GM19452 (cell line): ENCODE measurements around the gene KIF1B.
A peak's percentile ranks its signal among the peaks of the same experiment; 100 is the strongest.

Experiments
- ATAC-seq: cut with Tn5 transposase; IDR thresholded peaks from one replicate; pipeline ENCODE4 v1.9.1; 2021; ENCODE audit not compliant: unreplicated experiment

The KIF1B gene, protein sequence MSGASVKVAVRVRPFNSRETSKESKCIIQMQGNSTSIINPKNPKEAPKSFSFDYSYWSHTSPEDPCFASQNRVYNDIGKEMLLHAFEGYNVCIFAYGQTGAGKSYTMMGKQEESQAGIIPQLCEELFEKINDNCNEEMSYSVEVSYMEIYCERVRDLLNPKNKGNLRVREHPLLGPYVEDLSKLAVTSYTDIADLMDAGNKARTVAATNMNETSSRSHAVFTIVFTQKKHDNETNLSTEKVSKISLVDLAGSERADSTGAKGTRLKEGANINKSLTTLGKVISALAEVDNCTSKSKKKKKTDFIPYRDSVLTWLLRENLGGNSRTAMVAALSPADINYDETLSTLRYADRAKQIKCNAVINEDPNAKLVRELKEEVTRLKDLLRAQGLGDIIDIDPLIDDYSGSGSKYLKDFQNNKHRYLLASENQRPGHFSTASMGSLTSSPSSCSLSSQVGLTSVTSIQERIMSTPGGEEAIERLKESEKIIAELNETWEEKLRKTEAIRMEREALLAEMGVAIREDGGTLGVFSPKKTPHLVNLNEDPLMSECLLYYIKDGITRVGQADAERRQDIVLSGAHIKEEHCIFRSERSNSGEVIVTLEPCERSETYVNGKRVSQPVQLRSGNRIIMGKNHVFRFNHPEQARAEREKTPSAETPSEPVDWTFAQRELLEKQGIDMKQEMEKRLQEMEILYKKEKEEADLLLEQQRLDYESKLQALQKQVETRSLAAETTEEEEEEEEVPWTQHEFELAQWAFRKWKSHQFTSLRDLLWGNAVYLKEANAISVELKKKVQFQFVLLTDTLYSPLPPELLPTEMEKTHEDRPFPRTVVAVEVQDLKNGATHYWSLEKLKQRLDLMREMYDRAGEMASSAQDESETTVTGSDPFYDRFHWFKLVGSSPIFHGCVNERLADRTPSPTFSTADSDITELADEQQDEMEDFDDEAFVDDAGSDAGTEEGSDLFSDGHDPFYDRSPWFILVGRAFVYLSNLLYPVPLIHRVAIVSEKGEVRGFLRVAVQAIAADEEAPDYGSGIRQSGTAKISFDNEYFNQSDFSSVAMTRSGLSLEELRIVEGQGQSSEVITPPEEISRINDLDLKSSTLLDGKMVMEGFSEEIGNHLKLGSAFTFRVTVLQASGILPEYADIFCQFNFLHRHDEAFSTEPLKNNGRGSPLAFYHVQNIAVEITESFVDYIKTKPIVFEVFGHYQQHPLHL (N-terminal part only)

DNA sequence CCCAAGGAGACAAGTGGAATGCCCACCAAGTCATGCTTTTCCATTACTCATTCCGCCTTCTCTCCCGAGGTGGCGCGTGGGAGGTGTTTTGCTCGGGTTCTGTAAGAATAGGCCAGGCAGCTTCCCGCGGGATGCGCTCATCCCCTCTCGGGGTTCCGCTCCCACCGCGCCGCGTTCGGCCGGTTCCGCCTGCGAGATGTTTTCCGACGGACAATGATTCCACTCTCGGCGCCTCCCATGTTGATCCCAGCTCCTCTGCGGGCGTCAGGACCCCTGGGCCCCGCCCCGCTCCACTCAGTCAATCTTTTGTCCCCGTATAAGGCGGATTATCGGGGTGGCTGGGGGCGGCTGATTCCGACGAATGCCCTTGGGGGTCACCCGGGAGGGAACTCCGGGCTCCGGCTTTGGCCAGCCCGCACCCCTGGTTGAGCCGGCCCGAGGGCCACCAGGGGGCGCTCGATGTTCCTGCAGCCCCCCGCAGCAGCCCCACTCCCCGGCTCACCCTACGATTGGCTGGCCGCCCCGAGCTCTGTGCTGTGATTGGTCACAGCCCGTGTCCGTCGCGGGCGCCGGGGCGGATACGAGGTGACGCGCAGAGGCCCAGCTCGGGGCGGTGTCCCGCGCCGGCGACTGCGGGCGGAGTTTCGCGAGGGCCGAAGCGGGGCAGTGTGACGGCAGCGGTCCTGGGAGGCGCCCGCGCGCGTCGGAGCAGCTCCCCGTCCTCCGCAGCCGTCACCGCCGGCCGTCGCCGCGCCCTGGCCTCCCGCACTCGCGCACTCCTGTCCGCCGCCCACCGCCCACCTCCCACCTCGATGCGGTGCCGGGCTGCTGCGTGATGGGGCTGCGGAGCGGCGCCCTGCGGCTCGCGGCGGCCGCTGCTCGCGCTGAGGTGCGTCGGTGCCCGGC lies at the start of gene KIF1B:
KIF1B (plus strand) TSS at position 666 of the 906 bp plus-strand sequence. CDS start 21,759 bp downstream, outside the sequence.
- ATAC-seq = peak; percentile 94

DNA sequence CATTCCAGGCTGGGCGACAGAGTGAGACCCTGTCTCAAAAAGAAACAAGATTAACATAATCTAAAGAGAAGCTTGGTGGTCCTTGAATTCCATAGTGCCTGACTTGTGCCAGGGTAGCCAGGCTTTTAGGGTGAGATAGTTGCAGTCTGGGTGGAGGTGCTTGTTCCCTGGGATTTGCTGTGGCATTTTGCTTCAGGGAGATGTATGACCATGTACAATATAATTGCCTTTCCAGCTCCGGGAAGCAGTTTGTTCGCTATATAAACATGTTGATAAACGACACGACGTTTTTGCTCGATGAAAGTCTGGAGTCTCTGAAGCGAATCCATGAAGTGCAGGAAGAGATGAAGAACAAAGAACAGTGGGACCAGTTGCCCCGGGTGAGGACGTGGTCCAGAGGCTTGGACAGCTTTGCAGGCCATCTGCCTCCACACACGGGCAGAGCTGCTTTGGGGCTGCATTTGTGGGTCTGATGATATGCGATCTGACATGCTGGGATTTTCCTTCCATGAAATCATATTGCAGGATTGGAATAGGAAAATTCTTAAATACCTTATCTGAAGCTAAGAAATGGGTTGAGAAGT lies 49.4 kb upstream of the KIF1B start:
- no peak for ATAC-seq

DNA sequence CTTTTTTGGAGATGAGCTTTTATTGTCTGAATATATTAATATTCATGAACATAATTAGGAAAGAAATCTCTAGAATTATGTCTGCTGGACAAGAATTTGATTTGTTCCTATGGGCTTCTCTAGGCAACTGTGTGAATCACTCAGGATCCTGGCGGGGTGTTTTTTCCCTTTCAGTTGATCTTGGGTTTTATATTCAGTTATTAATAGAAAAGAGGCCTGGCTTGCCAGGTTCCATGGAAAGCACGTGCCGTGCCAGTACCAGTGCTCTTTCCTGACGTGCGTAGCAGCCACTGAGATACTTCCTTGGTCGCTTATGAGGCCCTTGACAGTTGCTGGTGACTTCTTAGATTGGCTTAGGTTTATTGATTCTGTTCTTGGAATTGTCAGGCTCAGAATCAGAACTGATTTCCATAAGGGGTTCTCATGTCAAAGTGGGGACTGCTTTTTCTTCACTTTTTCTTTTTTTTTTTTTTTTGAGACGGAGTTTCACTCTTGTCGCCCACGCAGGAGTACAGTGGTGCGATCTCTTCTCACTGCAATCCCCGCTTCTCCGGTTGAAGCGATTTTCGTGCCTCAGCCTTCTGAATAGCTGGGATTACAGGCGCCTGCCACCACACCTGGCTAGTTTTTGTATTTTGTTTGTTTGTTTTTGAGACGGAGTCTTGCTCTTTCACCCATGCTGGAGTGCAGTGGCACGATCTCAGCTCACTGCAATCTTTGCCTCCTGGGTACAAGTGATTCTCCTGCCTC lies 48.7 kb upstream of the KIF1B start:
- ATAC-seq = no peak

DNA sequence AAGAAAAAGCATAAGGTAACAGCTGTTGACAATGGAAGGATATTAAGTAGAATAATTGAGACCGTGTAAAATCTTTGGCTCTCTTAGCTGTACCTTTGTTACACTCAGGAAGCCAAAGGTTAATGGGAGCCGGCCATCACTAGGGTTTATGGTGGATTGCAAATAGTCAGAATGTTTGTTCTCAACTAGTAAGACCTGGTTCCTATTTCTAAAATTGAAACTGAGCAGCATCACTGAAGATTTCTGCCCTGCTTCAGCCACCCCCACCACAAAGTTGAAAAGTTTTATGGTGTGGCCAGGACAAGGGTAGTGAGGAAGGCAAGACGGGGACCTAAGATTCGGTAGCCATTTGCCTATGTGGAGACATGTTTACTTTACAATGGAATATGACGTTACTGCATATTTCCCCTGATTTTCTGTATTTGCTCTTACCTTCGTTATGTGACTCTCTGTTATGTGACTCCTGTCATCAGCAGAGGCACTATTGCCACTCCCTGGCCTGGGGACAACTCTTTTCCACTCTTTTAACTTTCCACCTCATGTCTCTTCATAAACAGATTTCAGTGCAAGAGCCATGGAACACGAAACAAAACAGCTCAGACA lies 41.4 kb upstream of the KIF1B start:
- no peak for ATAC-seq

DNA sequence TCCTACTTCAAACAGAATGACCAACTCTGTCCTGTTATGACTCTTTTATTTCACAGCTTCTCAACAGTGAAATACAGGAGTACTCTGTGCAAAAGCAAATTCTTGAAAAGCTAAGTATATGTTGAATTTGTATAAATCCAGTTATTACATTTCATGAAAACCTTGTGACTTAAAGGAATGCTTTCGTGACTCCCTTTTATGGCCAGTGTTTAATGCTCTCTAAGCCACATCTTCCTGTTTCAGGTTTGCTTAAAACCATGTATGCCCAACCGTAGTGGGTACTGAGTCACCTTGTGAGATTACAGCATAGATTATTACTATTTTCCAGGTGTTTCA lies 40.2 kb upstream of the KIF1B start:
- peak; percentile 72 for ATAC-seq

DNA sequence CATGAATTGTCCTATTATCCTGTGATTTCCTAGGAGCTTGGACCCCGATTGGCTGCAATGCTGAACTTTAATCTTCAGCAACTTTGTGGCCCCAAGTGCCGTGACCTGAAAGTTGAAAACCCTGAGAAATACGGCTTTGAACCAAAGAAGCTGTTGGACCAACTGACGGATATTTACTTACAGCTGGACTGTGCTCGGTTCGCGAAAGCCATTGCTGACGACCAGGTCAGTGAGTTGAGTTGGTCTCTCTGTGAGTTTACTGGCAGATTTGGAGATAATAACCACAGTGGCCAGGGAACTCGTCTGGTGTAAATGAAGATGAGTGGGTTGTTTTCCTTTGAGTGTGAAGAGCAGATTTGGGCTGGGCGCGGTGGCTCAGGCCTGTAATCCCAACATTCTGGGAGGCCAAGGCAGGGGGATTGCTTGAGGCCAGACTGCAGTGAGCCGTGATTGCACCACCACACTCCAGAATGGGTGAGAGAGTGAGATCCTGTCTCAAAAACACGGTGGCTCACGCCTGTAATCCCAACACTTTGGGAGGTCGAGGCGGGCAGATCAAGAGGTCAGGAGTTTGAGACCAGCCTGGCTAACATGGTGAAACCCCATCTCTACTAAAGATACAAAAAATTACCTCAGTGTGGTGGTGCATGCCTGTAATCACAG lies 39.1 kb upstream of the KIF1B start:
- no peak for ATAC-seq

DNA sequence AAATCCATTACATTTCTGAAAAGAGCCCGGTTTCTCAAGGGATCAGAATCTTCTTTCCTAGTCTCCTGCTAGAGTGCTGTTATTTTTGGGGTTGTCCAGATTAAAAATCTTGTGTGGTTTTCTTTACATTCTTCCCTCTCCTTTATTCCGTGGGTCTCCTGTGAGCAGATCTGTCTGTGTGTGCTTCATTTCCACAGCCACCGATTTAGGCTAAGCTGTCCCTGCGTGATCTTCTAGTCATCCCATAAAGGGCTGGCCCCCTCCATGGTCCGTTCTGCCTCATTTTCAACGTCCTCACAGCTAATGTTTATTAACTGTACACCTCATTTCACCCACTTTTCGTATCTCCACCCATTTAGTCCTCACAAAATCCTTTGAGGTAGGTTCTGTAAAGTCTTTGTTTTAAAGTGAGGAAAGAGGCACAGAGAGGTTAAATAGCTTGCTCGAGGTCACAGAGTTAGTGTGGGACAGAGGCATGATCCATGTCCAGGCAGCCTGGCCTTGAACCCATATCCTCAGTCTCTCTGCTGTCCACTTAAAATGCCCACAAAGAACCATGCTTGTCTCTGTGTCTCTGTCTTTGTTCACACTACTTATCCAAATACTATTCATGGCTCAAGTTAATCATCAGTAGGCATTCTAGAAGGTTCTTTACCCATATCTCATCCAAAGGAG lies 38.2 kb upstream of the KIF1B start:
- ATAC-seq = no peak

DNA sequence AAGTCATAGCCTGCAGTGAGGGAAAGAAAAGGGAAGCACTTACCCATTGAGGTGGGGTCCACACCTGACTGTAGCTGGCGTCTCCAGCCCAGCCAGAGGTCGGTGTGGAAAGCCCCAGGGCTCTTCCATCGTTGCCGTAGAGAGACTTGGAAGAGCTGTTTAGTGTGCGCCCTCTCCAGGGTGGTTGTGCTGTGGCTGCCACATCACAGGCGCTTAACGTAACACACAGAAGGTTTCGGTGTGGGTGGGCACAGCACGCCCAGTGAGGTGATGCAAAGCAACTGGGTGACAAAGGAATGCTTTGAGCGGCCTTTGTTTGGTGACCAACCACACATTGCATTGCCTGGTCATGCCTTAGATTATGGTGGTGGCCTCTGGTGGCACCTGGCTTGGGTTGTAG lies 36.8 kb upstream of the KIF1B start:
- ATAC-seq = no peak

DNA sequence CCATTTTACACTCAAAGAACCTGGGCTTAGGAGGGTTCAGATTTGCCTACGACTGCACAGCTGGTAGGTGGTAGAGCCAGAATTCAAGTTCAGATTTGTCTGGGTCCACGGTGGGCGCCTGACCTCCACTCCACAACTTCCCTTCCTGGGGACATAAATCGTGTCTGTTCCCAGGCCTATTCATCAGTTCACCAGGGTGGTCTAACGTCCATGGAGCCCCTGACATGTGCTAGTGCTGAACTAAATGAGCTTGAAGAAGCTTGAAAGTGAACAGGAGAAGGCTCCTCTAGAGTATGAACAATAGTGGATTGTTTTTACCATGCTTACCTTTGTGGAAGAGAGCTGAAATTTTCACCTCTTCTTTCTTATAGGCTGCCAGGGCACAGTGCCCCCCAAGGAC lies 32.5 kb upstream of the KIF1B start:
- no peak for ATAC-seq

DNA sequence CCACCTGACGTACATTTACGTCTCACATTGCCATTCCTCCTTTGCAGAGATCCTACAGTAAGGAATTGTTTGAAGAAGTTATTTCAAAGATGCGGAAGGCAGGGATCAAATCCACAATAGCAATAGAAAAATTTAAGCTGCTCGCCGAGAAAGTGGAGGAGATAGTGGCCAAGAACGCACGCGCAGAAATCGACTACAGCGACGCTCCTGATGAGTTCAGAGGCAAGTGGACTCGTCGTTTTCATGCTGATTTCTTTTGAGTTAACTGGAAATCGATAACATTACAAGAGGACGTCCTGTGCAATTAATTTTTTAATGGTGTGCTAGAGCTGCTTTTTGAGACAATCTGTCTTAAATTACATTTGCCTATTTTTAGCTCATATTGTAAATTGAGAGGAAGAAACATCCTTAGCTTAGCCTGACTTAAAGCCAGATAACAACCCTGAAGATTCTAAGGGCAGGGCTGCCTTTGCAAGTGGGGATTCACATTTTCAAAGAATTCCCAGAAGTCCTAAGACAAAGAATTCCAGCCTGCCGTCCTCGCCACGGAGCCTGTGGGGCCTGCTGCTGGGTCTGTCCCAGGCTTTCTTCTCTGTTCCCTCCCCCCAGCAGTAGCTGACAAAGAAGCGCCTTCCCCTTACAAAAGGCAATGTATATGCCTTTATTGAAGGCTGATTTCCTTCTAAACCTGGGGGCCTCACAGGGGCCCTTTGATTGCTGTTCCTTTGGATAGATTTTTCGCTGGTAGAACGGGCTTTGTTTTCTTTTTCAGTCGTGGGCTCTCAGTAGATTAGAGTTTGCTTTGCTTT lies 31.6 kb upstream of the KIF1B start:
- no peak for ATAC-seq

DNA sequence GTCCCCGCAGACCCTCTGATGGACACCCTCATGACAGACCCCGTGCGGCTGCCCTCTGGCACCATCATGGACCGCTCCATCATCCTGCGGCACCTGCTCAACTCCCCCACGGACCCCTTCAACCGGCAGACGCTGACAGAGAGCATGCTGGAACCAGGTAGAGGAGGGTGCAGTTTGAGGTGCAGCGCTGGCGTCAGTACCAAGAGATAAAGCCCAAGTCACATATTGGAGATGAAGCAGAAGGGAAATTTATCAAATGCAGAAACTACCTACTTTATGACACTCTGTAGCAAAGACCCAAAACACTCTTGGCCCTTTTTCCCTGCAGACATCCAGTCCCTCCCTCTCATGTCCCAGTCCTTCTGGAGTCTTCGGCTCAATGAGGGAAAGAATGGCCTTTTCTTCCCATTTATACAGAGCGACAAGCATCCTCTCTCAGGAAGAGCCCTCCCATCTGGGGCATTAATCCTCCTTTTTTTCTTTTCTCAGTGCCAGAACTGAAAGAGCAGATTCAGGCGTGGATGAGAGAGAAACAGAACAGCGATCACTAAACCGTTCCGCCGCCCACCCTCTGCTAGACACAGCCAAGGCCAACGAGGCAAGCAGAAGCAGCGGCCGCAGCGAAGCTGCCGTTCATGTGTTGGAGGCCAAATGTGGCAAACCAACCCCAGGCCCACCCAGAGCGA lies 30.8 kb upstream of the KIF1B start:
- no peak for ATAC-seq

DNA sequence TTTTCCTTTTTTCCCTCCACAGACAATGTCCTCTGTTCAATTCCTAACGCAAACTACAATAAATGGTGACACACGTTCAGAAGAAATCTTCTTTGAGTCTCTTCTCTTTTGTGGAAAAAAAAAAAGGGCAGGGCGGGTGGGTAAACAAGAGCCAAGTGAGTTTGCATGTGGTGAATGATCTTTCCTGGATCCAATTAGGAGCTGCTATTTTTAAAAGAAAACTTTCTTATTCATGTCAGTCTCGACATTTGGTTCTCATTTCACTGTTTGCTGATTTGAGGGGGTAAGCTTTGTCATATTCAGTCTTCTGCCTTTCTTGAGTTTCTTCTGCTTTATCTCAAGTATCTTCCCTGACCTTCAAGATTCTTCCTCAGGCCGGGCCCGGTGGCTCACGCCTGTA lies 29.2 kb upstream of the KIF1B start:
- ATAC-seq = no peak

DNA sequence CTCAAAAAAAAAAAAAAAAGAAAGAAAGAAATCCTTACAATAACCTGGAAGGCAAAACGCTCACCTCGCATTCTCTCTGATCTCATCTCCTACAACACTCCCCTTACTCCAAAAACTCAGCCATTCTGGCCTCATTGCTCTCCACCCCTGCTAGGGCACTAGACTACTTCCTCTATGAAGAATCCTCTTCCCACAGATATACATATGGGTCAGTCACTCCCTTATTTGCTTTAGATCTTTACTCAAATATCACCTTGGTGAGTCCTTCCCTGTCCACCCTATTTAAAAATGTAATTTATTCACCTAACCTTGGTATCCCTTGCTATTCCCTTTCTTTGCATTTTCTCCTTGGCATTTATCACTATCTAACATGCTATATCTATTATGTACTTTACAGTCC lies 24.6 kb upstream of the KIF1B start:
- no peak for ATAC-seq

DNA sequence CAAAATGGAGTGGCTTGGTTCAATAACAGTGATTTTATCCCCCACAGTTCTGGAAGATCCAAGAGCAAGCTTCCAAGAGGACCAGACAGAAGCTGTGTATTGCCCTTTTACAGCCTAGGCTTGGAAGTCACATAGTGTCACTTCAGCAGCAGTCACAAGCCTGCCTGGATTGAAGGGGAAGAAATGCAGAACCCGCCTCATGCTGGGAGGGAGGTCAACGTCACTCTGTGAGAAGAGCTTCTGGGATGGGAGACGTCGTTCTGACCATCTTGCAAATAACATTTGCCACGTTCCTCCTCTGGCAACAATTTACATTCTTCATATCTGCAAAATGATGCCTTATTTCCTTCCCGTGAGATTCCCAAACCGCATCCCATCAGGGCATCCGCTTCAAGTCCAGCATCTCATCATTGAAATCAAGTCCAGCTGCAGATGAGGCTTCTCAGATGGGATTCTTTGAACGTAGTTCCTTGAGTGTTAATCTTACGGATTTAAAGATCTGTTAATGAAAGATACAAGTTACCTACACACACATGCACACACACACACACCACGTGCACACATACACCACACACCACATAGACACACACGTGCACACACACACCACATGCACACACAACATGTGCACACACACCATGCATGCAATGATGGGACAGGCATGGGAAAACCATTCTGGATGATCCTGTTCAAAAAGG lies 23.9 kb upstream of the KIF1B start:
- no peak for ATAC-seq

DNA sequence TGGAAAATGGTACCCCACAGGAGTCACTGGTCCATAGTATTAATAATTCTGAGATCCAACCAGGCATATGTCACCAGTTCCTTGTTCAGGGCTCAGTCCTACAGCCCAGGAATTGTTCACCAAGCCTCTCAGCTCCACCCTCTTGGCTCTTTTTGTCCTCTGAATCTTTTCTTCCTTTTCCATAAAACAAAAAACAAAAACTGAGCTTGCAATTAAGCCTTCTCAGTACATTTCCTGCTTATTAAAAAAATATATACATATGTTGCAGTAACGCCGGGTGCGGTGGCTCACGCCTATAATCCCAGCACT lies 23.4 kb upstream of the KIF1B start:
- no peak for ATAC-seq

DNA sequence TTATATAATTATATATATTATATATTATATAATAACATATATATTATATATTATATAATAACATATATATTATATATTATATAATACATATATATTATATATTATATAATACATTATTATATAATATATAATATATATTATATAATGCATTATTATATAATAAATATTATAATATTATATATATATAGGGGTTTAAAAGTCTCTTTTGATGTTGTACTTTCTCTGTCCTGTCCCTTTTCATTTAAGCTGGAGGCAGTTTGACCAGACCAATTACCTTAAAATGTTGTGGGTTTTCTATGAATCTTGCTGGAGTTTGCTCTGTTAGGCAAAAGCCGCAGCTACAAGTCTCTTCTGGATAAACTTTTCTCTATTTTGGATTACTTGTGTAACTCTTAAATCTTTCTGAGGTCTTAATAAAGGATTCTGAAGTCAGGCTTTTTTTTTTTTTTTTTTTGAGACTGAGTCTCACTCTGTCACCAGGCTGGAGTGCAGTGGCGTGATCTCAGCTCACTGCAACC lies 22.2 kb upstream of the KIF1B start:
- ATAC-seq = no peak
